ENCODE data around the gene SELL.
"Not testable (repeated sequence)": the region's sequence is repeated elsewhere in the genome, so short reads cannot be mapped to it uniquely, and the experiment has no call there.

SELL gene

GRCh38 chr1:169701261-169702005 is 10.0 kb downstream of the SELL start:
- DNase-seq = no peak

- no peak for DNase-seq
These were observed 11.7 kb downstream of the SELL start for GRCh38 chr1:169699707-169700106.

GRCh38 chr1:169698976-169699375 is 12.4 kb downstream of the SELL start:
- no peak for DNase-seq

- DNase-seq = no peak
These were observed 13.7 kb downstream of the SELL start for GRCh38 chr1:169697755-169698154.

- DNase-seq = no peak
These were observed 14.9 kb downstream of the SELL start for GRCh38 chr1:169696273-169697100.

- DNase-seq = no peak
These were observed 16.9 kb downstream of the SELL start for GRCh38 chr1:169694304-169695075.

GRCh38 chr1:169692756-169693460 is 18.5 kb downstream of the SELL start:
- no peak for DNase-seq

GRCh38 chr1:169690489-169690888 is 20.9 kb downstream of the SELL start:
- no peak for DNase-seq

- DNase-seq = no peak
These were observed 22.0 kb downstream of the SELL start for GRCh38 chr1:169689395-169689794.

- not testable (repeated sequence) for DNase-seq
These were observed 23.0 kb downstream of the SELL start for GRCh38 chr1:169688377-169688776.

GRCh38 chr1:169683661-169684060 is 27.8 kb downstream of the SELL start:
- no peak for DNase-seq

GRCh38 chr1:169683168-169683567 is 28.3 kb downstream of the SELL start:
- not testable (repeated sequence) for DNase-seq

GRCh38 chr1:169682071-169682470 is 29.3 kb downstream of the SELL start:
- no peak for DNase-seq

GRCh38 chr1:169681140-169681539 is 30.3 kb downstream of the SELL start:
- DNase-seq = no peak

- no peak for DNase-seq
These were observed 30.9 kb downstream of the SELL start for GRCh38 chr1:169680377-169681019.

- no peak for DNase-seq
These were observed 31.7 kb downstream of the SELL start for GRCh38 chr1:169679692-169680091.

GRCh38 chr1:169676001-169676400 is 35.4 kb downstream of the SELL start:
- no peak for DNase-seq

- DNase-seq = no peak
These were observed 40.6 kb downstream of the SELL start for GRCh38 chr1:169670836-169671235.

GRCh38 chr1:169670244-169670643 is 41.2 kb downstream of the SELL start:
- not testable (repeated sequence) for DNase-seq

- DNase-seq = not testable (repeated sequence)
These were observed 43.5 kb downstream of the SELL start for GRCh38 chr1:169667699-169668596.

GRCh38 chr1:169667227-169667639 is 44.2 kb downstream of the SELL start:
- DNase-seq = not testable (repeated sequence)

All from NCI-H526 (cell line).